GM12891 (cell line): ENCODE results near the gene GNPTG.

ENCODE experiments used
- DNase-seq: peaks from one replicate; pipeline ENCODE4 v3.0.0; 2011; ENCODE audit warnings: low spot score; ENCODE audit not compliant: insufficient read length
- FAIRE-seq: peaks from 2 replicates; lab custom pipeline; 2011; peaks lifted over from hg19 to GRCh38; lab: Jason Lieb, UNC
- PAX5 ChIP-seq: IDR thresholded peaks from 2 replicates; pipeline ENCODE4 v1.6.1; 2011; ENCODE audit warnings: low read length, moderate library complexity, mild to moderate bottlenecking; ENCODE audit not compliant: insufficient read depth, severe bottlenecking
- POLR2A ChIP-seq: IDR thresholded peaks from 2 replicates; pipeline ENCODE4 v1.6.1; 2011; ENCODE audit warnings: low read depth, low read length, control low read depth
- POLR2AphosphoS5 ChIP-seq: IDR thresholded peaks from 2 replicates; pipeline ENCODE4 v1.6.1; 2011; ENCODE audit warnings: low read depth, low read length, control low read depth
- POU2F2 ChIP-seq: IDR thresholded peaks from 2 replicates; pipeline ENCODE4 v1.6.1; 2011; ENCODE audit warnings: low read depth, mild to moderate bottlenecking, control low read depth, low read length, moderate library complexity
- SPI1 ChIP-seq: IDR thresholded peaks from 2 replicates; pipeline ENCODE4 v1.6.1; 2011; ENCODE audit warnings: low read depth, low read length, control low read depth
- TAF1 ChIP-seq: IDR thresholded peaks from 2 replicates; pipeline ENCODE4 v1.6.1; 2011; ENCODE audit warnings: low read depth, low read length, control low read depth

The GNPTG gene

GRCh38 chr16:1345651-1346421 lies 5.9 kb upstream of the GNPTG start:
- FAIRE-seq = no peak
- TF ChIP-seq SPI1 (no peak), POLR2A (no peak), POU2F2 (no peak), TAF1 (no peak), POLR2AphosphoS5 (no peak)

GRCh38 chr16:1346422-1347285 lies 5.1 kb upstream of the GNPTG start:
- DNase-seq (no peak), FAIRE-seq (no peak)
- TF ChIP-seq POU2F2 (no peak), TAF1 (no peak), POLR2A (no peak), POLR2AphosphoS5 (no peak), PAX5 (no peak), SPI1 (no peak)

More at GRCh38 chr16:1345651-1346421, 5.9 kb upstream of the GNPTG start:
- DNase-seq = no peak

GRCh38 chr16:1347286-1347855 lies 4.4 kb upstream of the GNPTG start:
- FAIRE-seq = no peak
- DNase-seq = no peak
- TF ChIP-seq POLR2A (no peak), POLR2AphosphoS5 (no peak), PAX5 (no peak)

GRCh38 chr16:1347962-1348361 lies 3.8 kb upstream of the GNPTG start:
- DNase-seq = no peak
- no peak for FAIRE-seq

GRCh38 chr16:1348441-1348840 lies 3.3 kb upstream of the GNPTG start:
- DNase-seq (no peak), FAIRE-seq (no peak)
- TF ChIP-seq POU2F2 (no peak), POLR2AphosphoS5 (no peak), TAF1 (no peak), SPI1 (no peak), PAX5 (no peak), POLR2A (no peak)

More at GRCh38 chr16:1347962-1348361, 3.8 kb upstream of the GNPTG start:
- TF ChIP-seq POU2F2 (no peak), TAF1 (no peak), PAX5 (no peak), POLR2A (no peak), POLR2AphosphoS5 (no peak), SPI1 (no peak)

- TF ChIP-seq PAX5 (no peak), TAF1 (no peak), POU2F2 (no peak), POLR2AphosphoS5 (no peak)
- FAIRE-seq = no peak
Observed at GRCh38 chr16:1348926-1349325, 2.8 kb upstream of the GNPTG start.

GRCh38 chr16:1349351-1349750 lies 2.4 kb upstream of the GNPTG start:
- no peak for FAIRE-seq
- DNase-seq = no peak
- TF ChIP-seq PAX5 (no peak), TAF1 (no peak), POU2F2 (no peak), POLR2AphosphoS5 (no peak), SPI1 (no peak), POLR2A (no peak)

More at GRCh38 chr16:1348926-1349325, 2.8 kb upstream of the GNPTG start:
- DNase-seq = no peak

- no peak for DNase-seq
- FAIRE-seq = no peak
- TF ChIP-seq TAF1 (no peak), PAX5 (no peak), SPI1 (no peak), POLR2A (no peak), POLR2AphosphoS5 (no peak), POU2F2 (no peak)
Observed at GRCh38 chr16:1349951-1350350, 1.8 kb upstream of the GNPTG start.

GRCh38 chr16:1350691-1351090 lies 1.0 kb upstream of the GNPTG start:
- DNase-seq (no peak), FAIRE-seq (peak; percentile 13)

More at GRCh38 chr16:1350691-1351090, 1.0 kb upstream of the GNPTG start:
- no peak for TF ChIP-seq SPI1
- no peak for TF ChIP-seq TAF1
- TF ChIP-seq POLR2A = no peak
- no peak for TF ChIP-seq POLR2AphosphoS5
- TF ChIP-seq POU2F2 = no peak
- no peak for TF ChIP-seq PAX5
